GM21360 (cell line): Measurements from ENCODE around the gene FAM222A.

Experiments
- ATAC-seq: cut with Tn5 transposase; IDR thresholded peaks from one replicate; pipeline ENCODE4 v1.9.1; 2021; ENCODE audit warnings: mild to moderate bottlenecking, moderate library complexity; ENCODE audit not compliant: unreplicated experiment

Gene FAM222A

DNA sequence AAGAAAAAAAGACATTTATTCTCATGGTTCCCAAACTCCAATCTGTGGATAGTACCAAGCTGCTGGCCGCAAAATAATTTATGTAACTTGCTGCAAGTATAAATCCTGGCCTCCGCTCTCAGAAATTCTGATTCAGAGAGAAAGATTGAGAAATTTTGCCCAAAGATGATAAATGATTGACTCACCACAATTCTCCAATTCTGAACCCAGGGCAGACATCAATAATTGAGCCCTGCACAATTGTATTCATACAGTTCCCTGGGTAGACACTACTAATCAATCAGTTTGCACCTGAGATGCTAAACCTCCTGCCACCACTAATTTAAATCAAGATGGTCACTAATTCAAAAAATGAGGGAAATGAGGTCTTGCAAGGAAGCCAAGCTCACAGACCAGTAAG, 81.4 kb downstream of the FAM222A start:
- no peak for ATAC-seq

GRCh38 chr12:109796057-109796456, 82.4 kb downstream of the FAM222A start:
- ATAC-seq: no peak

- ATAC-seq: no peak
These were observed 84.5 kb downstream of the FAM222A start for GRCh38 chr12:109797905-109798669.

GRCh38 chr12:109798691-109799090, 85.1 kb downstream of the FAM222A start:
- ATAC-seq: no peak

GRCh38 chr12:109800536-109800935, 86.9 kb downstream of the FAM222A start:
- ATAC-seq: no peak

- ATAC-seq: no peak
These were observed 89.2 kb downstream of the FAM222A start for GRCh38 chr12:109802828-109803227.

DNA sequence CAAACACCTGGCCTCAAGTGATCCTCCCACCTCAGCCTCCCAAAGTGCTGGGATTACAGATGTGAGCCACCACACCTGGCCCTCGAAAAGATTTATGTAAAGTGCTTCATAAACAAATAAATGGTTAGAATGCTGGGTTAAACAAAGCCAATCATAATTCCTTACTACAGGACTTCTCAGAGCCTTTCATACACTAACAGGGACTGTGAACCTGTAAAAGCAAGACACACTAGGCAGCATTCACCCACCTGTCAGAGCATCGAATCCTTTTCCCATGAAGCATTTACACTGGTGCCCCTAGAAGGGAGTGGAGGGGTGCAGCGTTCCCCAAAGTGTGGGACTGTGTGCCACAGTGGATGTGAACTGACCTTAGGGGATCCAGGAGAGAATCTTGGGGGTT, 90.1 kb downstream of the FAM222A start:
- ATAC-seq: no peak

DNA sequence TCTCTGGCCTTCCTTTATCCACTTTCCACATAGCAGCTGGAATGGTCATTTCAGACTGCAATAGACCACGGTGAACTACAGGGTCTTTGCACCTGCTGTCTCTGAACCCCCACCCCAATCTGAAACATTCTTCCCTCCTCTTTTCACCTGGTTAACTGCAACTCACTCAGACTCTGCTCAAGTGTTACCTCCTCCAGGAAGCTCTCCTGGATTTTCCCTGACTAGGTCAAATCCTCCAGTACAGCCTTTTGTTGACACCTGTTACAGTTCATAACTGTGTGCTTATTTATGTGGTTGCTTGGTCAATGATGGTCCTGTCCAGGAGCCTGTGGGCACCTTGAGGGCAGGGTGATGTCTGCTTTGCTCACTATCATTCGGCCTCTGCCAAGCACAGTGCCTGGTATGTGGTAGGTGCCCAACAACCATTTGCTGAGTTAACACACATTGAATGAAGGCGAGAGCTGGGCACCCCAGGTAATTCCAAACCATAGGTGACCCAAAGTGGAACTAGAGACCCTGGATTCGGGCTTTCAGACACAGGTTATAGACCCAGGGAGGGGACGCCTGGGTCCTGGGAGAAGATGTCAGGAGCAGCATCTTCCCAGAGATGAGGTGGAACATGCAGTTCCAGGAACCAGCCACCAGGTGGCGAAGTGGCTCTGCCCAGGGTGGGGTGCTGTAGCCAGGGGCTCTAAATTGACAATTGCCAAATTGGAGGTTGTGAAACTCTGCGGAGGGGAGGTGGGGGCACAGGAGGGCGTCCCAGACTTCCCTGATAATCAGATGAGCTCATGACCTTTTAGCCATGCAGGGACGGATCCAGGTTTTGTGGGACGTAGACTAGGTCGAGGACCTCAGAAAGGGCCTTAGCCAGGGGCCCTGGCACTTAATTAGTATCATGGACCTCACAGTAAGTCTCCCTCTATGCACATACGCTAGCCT, 91.5 kb downstream of the FAM222A start:
- no peak for ATAC-seq

GRCh38 chr12:109807954-109808643, 94.5 kb downstream of the FAM222A start:
- no peak for ATAC-seq

- ATAC-seq: no peak
These were observed 95.4 kb downstream of the FAM222A start for GRCh38 chr12:109808876-109809646.

- ATAC-seq: no peak
These were observed 97.5 kb downstream of the FAM222A start for GRCh38 chr12:109810954-109811623.

DNA sequence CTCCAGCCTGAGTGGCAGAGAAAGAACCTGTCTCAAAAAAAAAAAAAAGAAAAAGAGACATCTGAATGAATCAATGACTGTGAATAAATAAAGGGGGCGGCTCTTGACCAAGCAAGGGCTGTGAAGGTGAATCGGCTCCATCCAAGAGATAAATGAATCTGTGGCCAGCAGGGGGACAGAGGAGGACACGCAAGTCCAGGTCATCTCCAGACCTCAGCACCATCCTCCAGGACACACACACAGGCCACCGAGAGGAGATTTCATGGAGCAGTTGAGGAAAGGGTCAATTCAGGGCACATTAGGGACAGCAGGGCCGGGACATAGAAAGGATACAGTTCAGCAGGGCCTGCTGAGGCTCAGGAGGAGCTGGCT, 98.0 kb downstream of the FAM222A start:
- ATAC-seq: no peak

DNA sequence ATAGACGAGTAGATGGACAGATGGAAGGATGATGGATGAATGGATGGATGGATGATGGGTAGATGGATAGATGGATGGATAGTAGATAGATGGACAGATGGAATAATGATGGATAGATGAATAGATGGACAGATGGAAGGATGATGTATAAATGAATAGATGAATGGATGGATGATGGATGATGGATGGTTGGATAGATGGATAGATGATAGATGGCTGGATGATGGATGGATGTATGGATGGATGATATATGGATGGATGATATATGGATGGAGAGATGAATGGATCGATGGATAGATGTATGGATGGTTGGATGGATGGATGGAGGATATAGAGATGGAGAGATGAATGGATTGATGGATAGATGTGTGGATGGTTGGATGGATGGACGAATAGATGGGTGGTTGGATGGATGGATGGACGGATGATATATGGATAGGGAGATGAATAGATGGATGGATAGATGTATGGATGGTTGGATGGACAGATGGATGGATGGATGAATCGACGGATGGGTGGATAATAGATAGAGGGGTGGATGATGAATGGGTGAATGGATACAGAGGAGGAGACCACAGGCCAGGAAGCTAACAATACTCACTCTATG, 100.3 kb downstream of the FAM222A start:
- no peak for ATAC-seq

- no peak for ATAC-seq
These were observed 101.0 kb downstream of the FAM222A start for GRCh38 chr12:109814600-109815150.

DNA sequence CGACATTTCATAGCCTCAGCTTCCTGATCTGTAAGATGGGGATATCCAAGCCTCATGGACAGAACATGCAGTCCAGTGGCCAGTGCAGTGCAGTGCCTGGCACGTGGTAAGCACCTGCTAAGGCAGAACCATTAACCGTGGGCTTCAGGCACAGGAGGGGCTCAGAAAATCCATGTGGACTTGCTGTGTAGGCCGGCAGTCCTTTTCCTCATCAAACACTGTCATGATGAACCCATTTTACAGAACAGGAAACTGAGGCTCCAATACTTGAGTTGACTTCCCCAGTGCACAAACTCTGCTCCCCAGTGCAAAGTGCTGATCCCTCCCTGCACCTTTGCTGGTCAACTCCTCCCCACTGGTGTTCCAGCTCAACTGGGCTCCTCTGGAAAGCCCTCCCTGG, 101.6 kb downstream of the FAM222A start:
- ATAC-seq: no peak

- ATAC-seq: no peak
These were observed 102.4 kb downstream of the FAM222A start for GRCh38 chr12:109815757-109816617.

- no peak for ATAC-seq
These were observed 103.2 kb downstream of the FAM222A start for GRCh38 chr12:109816870-109817269.

GRCh38 chr12:109817627-109818231, 104.1 kb downstream of the FAM222A start:
- no peak for ATAC-seq
